Astrocyte of the spinal cord (primary cell): ENCODE measurements around the gene ZNF565.
A peak's percentile ranks its signal among the peaks of the same experiment; 100 is the strongest.

Experiments used
- DNase-seq: peaks from one replicate; pipeline ENCODE4 v3.0.0; 2011; ENCODE audit warnings: low read depth, low spot score
- H3K4me3 ChIP-seq: 2 replicates; pipeline ENCODE4 v1.5.1; 2011; ENCODE audit warnings: low read depth, mild to moderate bottlenecking, low read length, moderate library complexity
- CTCF ChIP-seq: IDR thresholded peaks from 2 replicates; pipeline ENCODE4 v1.5.1; 2012; ENCODE audit warnings: low read depth, mild to moderate bottlenecking, low read length, inconsistent platforms
- in situ Hi-C: cut with HindIII; loops from 2 replicates; pipeline ENCODE4 v1.10.0; 2017; ENCODE audit warnings: low sequenced_read_pairs

ZNF565 gene

DNA sequence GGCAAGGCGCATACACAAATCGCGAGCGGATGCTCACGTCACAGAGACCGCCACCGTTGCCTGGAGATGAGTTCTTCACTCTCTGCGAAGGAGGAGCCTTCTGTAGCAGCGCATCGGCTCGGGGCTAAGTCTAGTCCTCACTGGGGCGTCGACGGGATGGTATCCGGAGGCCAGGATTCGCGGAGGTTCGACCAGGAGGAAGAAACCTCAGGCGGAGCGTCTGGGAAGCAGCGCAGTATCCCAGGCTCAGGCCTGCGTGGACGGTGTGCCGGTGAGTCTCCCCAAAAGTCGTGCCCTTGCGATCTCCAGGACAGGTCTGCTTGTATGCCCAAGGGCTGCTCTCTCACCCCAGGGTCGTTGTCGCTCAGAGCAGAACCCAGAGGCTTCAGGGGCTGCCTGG lies 40.9 kb upstream of the ZNF565 start:
- no peak overlapping the region for H3K4me3 ChIP-seq
- no peak for TF ChIP-seq CTCF
- no peak for DNase-seq
- in situ Hi-C loops, result no loop called here

DNA sequence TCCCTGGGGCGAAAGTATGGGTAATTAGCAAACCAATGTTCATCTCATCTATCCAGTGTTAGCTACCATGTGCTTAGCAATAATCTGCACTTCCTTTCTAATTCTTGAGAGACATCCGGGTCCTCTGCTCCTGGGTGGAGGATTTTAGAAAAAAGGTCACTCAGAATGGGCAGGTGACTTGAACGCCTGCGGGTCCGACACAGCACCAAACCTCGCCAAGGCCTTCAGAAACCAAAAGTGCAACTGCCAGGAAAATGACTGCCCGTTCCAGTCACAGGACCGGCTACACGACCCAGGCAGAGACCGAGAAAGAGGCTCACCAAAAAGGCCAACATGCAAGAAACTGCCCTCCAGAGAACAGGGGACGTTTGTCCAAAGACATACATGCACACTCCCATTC lies 40.4 kb upstream of the ZNF565 start:
- TF ChIP-seq CTCF, result no peak
- no peak overlapping the region for H3K4me3 ChIP-seq
- no peak for DNase-seq
- in situ Hi-C loops, result no loop called here

DNA sequence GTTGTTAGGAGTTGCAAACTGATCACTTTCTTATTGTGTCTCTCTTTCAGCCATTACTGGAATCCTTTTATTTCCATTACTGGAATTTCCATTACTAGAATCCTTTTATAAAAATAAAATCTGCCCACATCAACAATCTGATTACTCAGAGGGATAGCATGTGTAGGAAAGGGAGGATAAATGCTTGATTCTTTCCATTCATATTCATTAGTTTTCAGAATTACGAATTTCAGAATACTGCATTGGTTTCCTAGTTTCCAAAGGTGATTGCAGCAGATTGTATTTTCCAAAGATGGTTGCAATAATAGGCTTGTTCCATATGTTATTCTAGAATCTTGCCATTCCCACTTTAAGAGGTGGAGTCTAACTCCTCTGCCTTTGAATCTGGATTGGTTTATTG lies 37.6 kb upstream of the ZNF565 start:
- in situ Hi-C loops, result no loop called here
- no peak overlapping the region for H3K4me3 ChIP-seq
- no peak for TF ChIP-seq CTCF
- no peak for DNase-seq

- no peak for TF ChIP-seq CTCF
- H3K4me3 ChIP-seq, result no peak overlapping the region
- in situ Hi-C loops, result no loop called here
- no peak for DNase-seq
Measured at GRCh38 chr19:36246006-36246481, 31.6 kb upstream of the ZNF565 start.

GRCh38 chr19:36245210-36246005 lies 30.9 kb upstream of the ZNF565 start:
- in situ Hi-C loops, result no loop called here
- DNase-seq, result no peak
- TF ChIP-seq CTCF, result no peak
- peak overlapping the region; percentile 27 for H3K4me3 ChIP-seq

GRCh38 chr19:36244066-36244465 lies 29.6 kb upstream of the ZNF565 start:
- no peak for TF ChIP-seq CTCF
- DNase-seq, result no peak
- in situ Hi-C loops, result no loop called here

More at GRCh38 chr19:36244066-36244465, 29.6 kb upstream of the ZNF565 start:
- H3K4me3 ChIP-seq, result no peak overlapping the region
